Endothelial cell of umbilical vein (primary cell): ENCODE results near the gene KCTD17.

Experiments used
- CTCF ChIP-seq, 2 donors: IDR thresholded peaks; 1 replicate in 1 of 2; 2 replicates in 1 of 2; pipeline ENCODE4 v1.5.1; 2011; ENCODE audit warnings: low read length in 2 of 2, mild to moderate bottlenecking in 2 of 2, moderate library complexity in 2 of 2, control low read depth in 1 of 2, inconsistent platforms in 1 of 2, low read depth in 1 of 2; ENCODE audit not compliant: insufficient read depth in 1 of 2; ENCODE audit errors: extremely low read depth in 1 of 2
- EZH2 ChIP-seq: IDR thresholded peaks from 2 replicates; pipeline ENCODE4 v1.6.1; 2012; ENCODE audit warnings: borderline replicate concordance, low read depth, mild to moderate bottlenecking, moderate library complexity, low read length, inconsistent platforms; ENCODE audit not compliant: severe bottlenecking
- GATA2 ChIP-seq: IDR thresholded peaks from 2 replicates; pipeline ENCODE4 v1.7.0; 2011; ENCODE audit warnings: low read depth, mild to moderate bottlenecking, moderate library complexity, mixed read lengths, low read length; ENCODE audit not compliant: insufficient read length, insufficient read depth
- JUN ChIP-seq: IDR thresholded peaks from 2 replicates; pipeline ENCODE4 v1.6.1; 2011; ENCODE audit warnings: borderline replicate concordance, low read depth; ENCODE audit not compliant: insufficient read length, insufficient read depth
- MAX ChIP-seq: IDR thresholded peaks from 2 replicates; pipeline ENCODE4 v1.6.1; 2011; ENCODE audit not compliant: insufficient read depth, insufficient read length
- POLR2A ChIP-seq: IDR thresholded peaks from 2 replicates; pipeline ENCODE4 v1.6.1; 2012; ENCODE audit warnings: low read depth, mild to moderate bottlenecking, control low read depth, low read length
- POLR2AphosphoS5 ChIP-seq: IDR thresholded peaks from 2 replicates; pipeline ENCODE4 v1.6.1; 2012; ENCODE audit warnings: low read depth, mild to moderate bottlenecking, control low read depth, low read length, moderate library complexity; ENCODE audit not compliant: insufficient read depth

GRCh38 chr22:37036655-37037377 lies 14.7 kb upstream of the KCTD17 start:
- TF ChIP-seq POLR2AphosphoS5 (no peak), CTCF (IDR thresholded peaks at IDR 0.05; ENCODE audit: extremely low read depth in 1 of 2, insufficient read depth in 1 of 2, low read depth in 1 of 2, low read length in 2 of 2) (no peak), MAX (no peak), EZH2 (no peak), POLR2A (no peak), JUN (no peak), GATA2 (no peak)
